ENCODE measurements around the gene KIFBP. TPM values are rescaled to one million over a fixed set of nuclear protein-coding genes. Genes with fewer than 3 reads are reported as not detected.
A peak's percentile ranks its signal among the peaks of the same experiment; 100 is the strongest.

KIFBP gene
- total and polyA plus RNA-seq, 2 donors from 2014 or later, result 25.6 to 26.7 TPM

DNA sequence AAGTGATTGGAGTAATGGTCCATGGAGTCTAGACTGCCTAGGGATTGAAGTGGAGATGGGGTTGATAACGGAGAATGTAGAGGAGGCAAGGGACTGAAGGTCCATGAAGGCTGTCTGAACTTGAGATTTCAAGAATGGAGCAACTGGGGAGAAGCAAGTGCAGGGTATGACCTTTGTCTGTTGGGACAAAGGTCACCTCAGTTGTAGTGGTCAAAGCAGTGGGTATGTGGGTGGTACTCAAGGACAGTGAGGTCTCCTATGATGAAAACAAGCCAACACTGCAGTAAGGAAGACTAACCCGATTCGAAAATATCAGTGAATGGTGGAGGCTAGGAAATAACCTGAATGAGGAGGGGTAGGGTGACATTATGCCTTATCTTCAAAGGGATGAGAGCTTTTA is 38.0 kb upstream of the KIFBP start:
- intact Hi-C loops (cut with DNase I), result no loop called here
- TF ChIP-seq, protein P1, sequence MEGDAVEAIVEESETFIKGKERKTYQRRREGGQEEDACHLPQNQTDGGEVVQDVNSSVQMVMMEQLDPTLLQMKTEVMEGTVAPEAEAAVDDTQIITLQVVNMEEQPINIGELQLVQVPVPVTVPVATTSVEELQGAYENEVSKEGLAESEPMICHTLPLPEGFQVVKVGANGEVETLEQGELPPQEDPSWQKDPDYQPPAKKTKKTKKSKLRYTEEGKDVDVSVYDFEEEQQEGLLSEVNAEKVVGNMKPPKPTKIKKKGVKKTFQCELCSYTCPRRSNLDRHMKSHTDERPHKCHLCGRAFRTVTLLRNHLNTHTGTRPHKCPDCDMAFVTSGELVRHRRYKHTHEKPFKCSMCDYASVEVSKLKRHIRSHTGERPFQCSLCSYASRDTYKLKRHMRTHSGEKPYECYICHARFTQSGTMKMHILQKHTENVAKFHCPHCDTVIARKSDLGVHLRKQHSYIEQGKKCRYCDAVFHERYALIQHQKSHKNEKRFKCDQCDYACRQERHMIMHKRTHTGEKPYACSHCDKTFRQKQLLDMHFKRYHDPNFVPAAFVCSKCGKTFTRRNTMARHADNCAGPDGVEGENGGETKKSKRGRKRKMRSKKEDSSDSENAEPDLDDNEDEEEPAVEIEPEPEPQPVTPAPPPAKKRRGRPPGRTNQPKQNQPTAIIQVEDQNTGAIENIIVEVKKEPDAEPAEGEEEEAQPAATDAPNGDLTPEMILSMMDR (IDR thresholded peaks at IDR 0.05; ENCODE audit: borderline replicate concordance, extremely low read depth, insufficient read depth), result no peak
- Histone ChIP-seq H3K36me3 (ENCODE audit: control insufficient read depth in 2 of 3, insufficient read depth in 3 of 3, low read length in 3 of 3) (peaks cover 0 to 27% (median 15%) of the 10 kb centered on the region in 3 donors), H3K27me3 (ENCODE audit: control insufficient read depth, insufficient read depth, low read length) (no peaks in the 10 kb centered on the region), H3K9me3 (ENCODE audit: control insufficient read depth in 2 of 3, insufficient read depth in 1 of 3, low read length in 3 of 3) (no peaks in the 10 kb centered on the region), H3K4me3 (ENCODE audit: low read length in 3 of 3) (no peak overlapping the region), H3K4me1 (ENCODE audit: control insufficient read depth in 2 of 3, insufficient read depth in 2 of 3, low read depth in 1 of 3, low read length in 3 of 3) (no peaks in the 10 kb centered on the region), H3K9ac (ENCODE audit: low read length in 3 of 3) (no peak overlapping the region), H3K27ac (ENCODE audit: low read depth in 2 of 2, low read length in 2 of 2) (no peak overlapping the region)
- FAIRE-seq (no peak), DNase-seq (no peak)

DNA sequence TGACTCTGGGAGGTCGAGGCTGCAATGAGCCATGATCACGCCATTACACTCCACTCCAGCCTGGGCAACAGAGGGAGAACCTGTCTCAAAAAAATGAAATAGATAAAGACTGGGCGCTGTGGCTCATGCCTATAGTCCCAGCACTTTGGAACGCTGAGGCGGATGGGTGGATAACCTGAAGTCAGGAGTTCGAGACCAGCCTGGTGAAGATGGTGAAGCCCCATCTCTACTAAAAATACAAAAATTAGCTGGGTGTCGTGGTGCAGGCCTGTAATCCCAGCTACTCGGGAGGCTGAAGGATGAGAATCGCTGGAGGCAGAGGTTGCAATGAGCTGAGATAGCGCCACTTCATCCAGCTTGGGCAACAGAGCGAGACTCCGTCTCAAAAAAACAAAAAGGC is 33.7 kb upstream of the KIFBP start:
- Histone ChIP-seq H3K4me1 (ENCODE audit: control insufficient read depth in 2 of 3, insufficient read depth in 2 of 3, low read depth in 1 of 3, low read length in 3 of 3) (peaks cover 0 to 4% (median 0%) of the 10 kb centered on the region in 3 donors), H3K27ac (ENCODE audit: low read depth in 2 of 2, low read length in 2 of 2) (no peak overlapping the region), H3K36me3 (ENCODE audit: control insufficient read depth in 2 of 3, insufficient read depth in 3 of 3, low read length in 3 of 3) (peaks cover 0 to 5% (median 0%) of the 10 kb centered on the region in 3 donors), H3K27me3 (ENCODE audit: control insufficient read depth, insufficient read depth, low read length) (no peaks in the 10 kb centered on the region), H3K4me3 (ENCODE audit: low read length in 3 of 3) (no peak overlapping the region), H3K9ac (ENCODE audit: low read length in 3 of 3) (no peak overlapping the region), H3K9me3 (ENCODE audit: control insufficient read depth in 2 of 3, insufficient read depth in 1 of 3, low read length in 3 of 3) (no peaks in the 10 kb centered on the region)
- TF ChIP-seq, protein P1 (IDR thresholded peaks at IDR 0.05; ENCODE audit: borderline replicate concordance, extremely low read depth, insufficient read depth), result no peak
- DNase-seq, result no peak
- intact Hi-C loops (cut with DNase I), result no loop called here
- FAIRE-seq, result no peak

DNA sequence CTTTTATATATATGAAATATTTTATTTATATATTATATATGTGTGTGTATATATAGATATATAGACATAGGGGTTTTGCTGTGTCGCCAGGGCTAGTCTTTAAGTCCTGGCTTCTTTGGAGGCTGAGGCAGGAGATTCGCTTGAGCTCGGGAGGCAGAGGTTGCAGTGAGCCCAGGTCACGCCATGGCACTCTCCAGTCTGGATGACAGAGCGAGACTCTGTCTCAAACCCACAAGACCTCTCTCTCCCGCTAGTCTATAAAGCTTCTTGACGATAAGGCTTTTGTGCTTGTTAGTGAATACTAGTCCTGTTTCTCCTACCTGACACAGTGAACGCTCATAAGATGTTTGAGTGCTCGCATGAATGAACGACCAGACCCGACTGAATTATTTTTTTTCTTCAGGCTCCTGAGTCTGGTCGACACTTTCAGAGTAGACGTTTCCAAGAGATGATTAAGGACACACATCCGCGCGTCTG is 33.2 kb upstream of the KIFBP start:
- TF ChIP-seq, protein P1 (IDR thresholded peaks at IDR 0.05; ENCODE audit: borderline replicate concordance, extremely low read depth, insufficient read depth), result no peak
- DNase-seq (no peak), FAIRE-seq (no peak)
- peak overlapping the region; percentile 82 to 95 (median 86) for H3K9ac ChIP-seq (ENCODE audit: low read length in 3 of 3)
- peak overlapping the region; percentile 95 to 96 (median 95) for H3K4me3 ChIP-seq (ENCODE audit: low read length in 3 of 3)
- peak overlapping the region; percentile 93 to 96 for H3K27ac ChIP-seq (ENCODE audit: low read depth in 2 of 2, low read length in 2 of 2)
- H3K36me3 ChIP-seq (ENCODE audit: control insufficient read depth in 2 of 3, insufficient read depth in 3 of 3, low read length in 3 of 3), result peaks cover 0 to 9% (median 2%) of the 10 kb centered on the region in 3 donors
- intact Hi-C loops (cut with DNase I), result no loop called here
- no peaks in the 10 kb centered on the region for H3K27me3 ChIP-seq (ENCODE audit: control insufficient read depth, insufficient read depth, low read length)
- no peaks in the 10 kb centered on the region for H3K9me3 ChIP-seq (ENCODE audit: control insufficient read depth in 2 of 3, insufficient read depth in 1 of 3, low read length in 3 of 3)
- peaks cover 0 to 4% (median 0%) of the 10 kb centered on the region in 3 donors for H3K4me1 ChIP-seq (ENCODE audit: control insufficient read depth in 2 of 3, insufficient read depth in 2 of 3, low read depth in 1 of 3, low read length in 3 of 3)
